Left ventricle myocardium inferior (tissue), 1 donor: ENCODE measurements around the gene DMRT3. TPM values are rescaled to one million over a fixed set of nuclear protein-coding genes. Genes with fewer than 3 reads are reported as not detected.
A peak's percentile ranks its signal among the peaks of the same experiment; 100 is the strongest.

Source experiments
- DNase-seq: peaks from one replicate; pipeline ENCODE4 v3.0.0-alpha.2; 2020
- H3K27ac ChIP-seq: fragments of 200-600 bp; replicated peaks from 2 replicates; pipeline ENCODE4 v1.8.0; 2021
- H3K27me3 ChIP-seq: fragments of 200-600 bp; 2 replicates; pipeline ENCODE4 v1.8.0; 2021; ENCODE audit warnings: low read depth
- H3K36me3 ChIP-seq: fragments of 200-600 bp; 2 replicates; pipeline ENCODE4 v1.8.0; 2021
- H3K4me1 ChIP-seq: fragments of 200-600 bp; 2 replicates; pipeline ENCODE4 v1.8.0; 2021
- H3K4me3 ChIP-seq: fragments of 200-600 bp; 2 replicates; pipeline ENCODE4 v1.8.0; 2021; ENCODE audit warnings: mild to moderate bottlenecking, moderate library complexity
- H3K9me3 ChIP-seq: fragments of 200-600 bp; replicated peaks from 2 replicates; pipeline ENCODE4 v1.8.0; 2021
- CTCF ChIP-seq: fragments of 200-600 bp; IDR thresholded peaks from 2 replicates; pipeline ENCODE4 v1.8.0; 2021; ENCODE audit warnings: antibody characterized with exemption, mild to moderate bottlenecking, borderline replicate concordance
- intact Hi-C: fragments of 100-400 bp; cut with micrococcal nuclease; formaldehyde crosslinking; loops from one replicate; pipeline ENCODE4 v1.11.0; 2022
- long read RNA-seq: library from polyadenylated mRNA; unstranded; transcript quantifications from one replicate; pipeline ENCODE4 v2.0.0, GENCODE V29; 2021
- total RNA-seq: library from RNA; stranded (reverse); fragmentation: NEBNext Ultra II Directional; extraction: Animal tissue kit (Norgen Biotek cat#: 25700); gene quantifications from one replicate; pipeline ENCODE4 v1.2.1, GENCODE V29; 2021
- donor health status: DM: no; HTN: yes; CAD: no; lungs with severe emphysema.

DMRT3 gene, protein sequence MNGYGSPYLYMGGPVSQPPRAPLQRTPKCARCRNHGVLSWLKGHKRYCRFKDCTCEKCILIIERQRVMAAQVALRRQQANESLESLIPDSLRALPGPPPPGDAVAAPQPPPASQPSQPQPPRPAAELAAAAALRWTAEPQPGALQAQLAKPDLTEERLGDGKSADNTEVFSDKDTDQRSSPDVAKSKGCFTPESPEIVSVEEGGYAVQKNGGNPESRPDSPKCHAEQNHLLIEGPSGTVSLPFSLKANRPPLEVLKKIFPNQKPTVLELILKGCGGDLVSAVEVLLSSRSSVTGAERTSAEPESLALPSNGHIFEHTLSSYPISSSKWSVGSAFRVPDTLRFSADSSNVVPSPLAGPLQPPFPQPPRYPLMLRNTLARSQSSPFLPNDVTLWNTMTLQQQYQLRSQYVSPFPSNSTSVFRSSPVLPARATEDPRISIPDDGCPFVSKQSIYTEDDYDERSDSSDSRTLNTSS
- not detected for total RNA-seq
- long read RNA-seq: 0 reads

- Histone ChIP-seq H3K4me3 (peak within 1 kb of the TSS; percentile 30), H3K36me3 (no peaks in the 10 kb centered on the region), H3K4me1 (peaks cover 31% of the 10 kb centered on the region), H3K9me3 (no peaks in the 10 kb centered on the region), H3K27me3 (peaks cover 100% of the 10 kb centered on the region), H3K27ac (no peak within 1 kb of the TSS)
- TF ChIP-seq CTCF: no peak
- DNase-seq: no peak
- intact Hi-C loops: no loop called here
Observed at GRCh38 chr9:976258-976942, at the start of gene DMRT3. DMRT3 (plus strand) TSS chr9:976655; CDS start chr9:977002, 347 bp downstream.

GRCh38 chr9:926976-927375 is 49.5 kb upstream of the DMRT3 start:
- intact Hi-C loops: no loop called here
- no peaks in the 10 kb centered on the region for H3K4me1 ChIP-seq

GRCh38 chr9:928363-929042 is 48.0 kb upstream of the DMRT3 start:
- H3K9me3 ChIP-seq: no peaks in the 10 kb centered on the region
- peaks cover 60% of the 10 kb centered on the region for H3K27me3 ChIP-seq
- TF ChIP-seq CTCF: peak; percentile 44
- H3K36me3 ChIP-seq: no peaks in the 10 kb centered on the region
- H3K4me3 ChIP-seq: no peak overlapping the region
- no peak for DNase-seq
- no peak overlapping the region for H3K27ac ChIP-seq
- intact Hi-C loops: no loop called here
- no peaks in the 10 kb centered on the region for H3K4me1 ChIP-seq

More at GRCh38 chr9:926976-927375, 49.5 kb upstream of the DMRT3 start:
- Histone ChIP-seq H3K36me3 (no peaks in the 10 kb centered on the region), H3K27me3 (peaks cover 55% of the 10 kb centered on the region), H3K4me3 (no peak overlapping the region), H3K27ac (no peak overlapping the region), H3K9me3 (no peaks in the 10 kb centered on the region)
- DNase-seq: no peak
- TF ChIP-seq CTCF: no peak

DNA sequence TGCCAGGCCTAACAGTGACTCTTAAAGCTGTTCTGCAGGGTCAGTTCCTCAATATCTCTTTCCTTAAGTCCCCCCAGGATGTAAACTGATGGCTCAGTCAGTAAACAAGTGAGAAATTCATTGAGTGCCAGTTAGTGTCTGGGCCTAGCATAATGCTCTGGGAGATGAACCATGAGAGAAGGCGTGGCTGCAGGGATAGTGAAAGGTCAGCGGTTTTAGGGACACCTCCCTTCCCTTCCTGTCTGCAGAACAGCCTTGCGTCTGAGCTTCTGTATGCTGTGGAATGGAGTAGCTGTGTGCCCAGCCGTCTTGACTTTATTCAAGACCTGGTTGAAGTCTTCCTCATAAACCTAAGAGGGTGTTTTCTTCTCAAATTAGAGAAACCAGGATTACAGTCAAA is 46.7 kb upstream of the DMRT3 start:
- no peak for TF ChIP-seq CTCF
- H3K9me3 ChIP-seq: no peaks in the 10 kb centered on the region
- peaks cover 71% of the 10 kb centered on the region for H3K27me3 ChIP-seq
- H3K27ac ChIP-seq: no peak overlapping the region
- DNase-seq: no peak
- H3K36me3 ChIP-seq: no peaks in the 10 kb centered on the region
- no peaks in the 10 kb centered on the region for H3K4me1 ChIP-seq
- H3K4me3 ChIP-seq: no peak overlapping the region
- intact Hi-C loops: no loop called here

- Histone ChIP-seq H3K36me3 (no peaks in the 10 kb centered on the region), H3K9me3 (peaks cover 3% of the 10 kb centered on the region), H3K27me3 (peaks cover 93% of the 10 kb centered on the region), H3K27ac (no peak overlapping the region), H3K4me1 (no peaks in the 10 kb centered on the region), H3K4me3 (no peak overlapping the region)
- intact Hi-C loops: no loop called here
- no peak for TF ChIP-seq CTCF
- no peak for DNase-seq
Observed at GRCh38 chr9:933356-933755, 43.1 kb upstream of the DMRT3 start.
